Measurements from ENCODE around the gene ATP23. TPM values are rescaled to one million over a fixed set of nuclear protein-coding genes. Genes with fewer than 3 reads are reported as not detected.

The ATP23 gene
- total RNA-seq, 2 experiments from 2014 or later = 27.5 to 51.3 TPM

DNA sequence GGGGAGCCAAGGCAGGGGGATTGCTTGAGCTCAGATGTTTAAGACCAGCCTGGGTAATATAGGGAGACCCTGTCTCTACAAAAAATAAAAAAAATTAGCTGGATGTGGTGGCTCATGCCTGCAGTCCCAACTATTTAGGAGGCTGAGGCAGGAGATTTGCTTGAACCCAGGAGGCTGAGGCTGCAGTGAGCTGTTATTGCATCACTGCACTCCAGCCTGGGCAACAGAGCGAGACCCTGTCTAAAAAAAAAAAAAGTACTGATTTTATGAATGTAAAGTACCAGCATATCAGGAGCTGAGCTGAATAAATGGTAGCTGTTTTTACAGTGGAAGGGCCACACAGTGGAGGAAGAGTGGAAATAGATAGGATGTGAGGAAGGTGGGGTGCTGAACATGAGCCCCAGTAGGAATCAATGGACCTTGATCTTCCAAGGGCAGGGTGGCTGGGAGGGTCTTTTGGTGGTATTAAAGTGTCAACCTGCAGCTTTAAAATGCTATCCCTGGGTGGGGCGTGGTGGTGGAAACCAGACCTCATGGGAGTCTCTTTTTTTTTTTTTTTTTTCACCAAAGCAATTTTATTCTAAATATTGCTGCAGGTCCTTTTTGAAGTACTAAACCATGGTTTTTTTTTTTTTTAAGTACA is 2.2 kb downstream of the ATP23 start:
- Histone ChIP-seq H3K4me1 (ENCODE audit: insufficient read depth, low read length, poor library complexity, severe bottlenecking) (peaks cover 33% of the 10 kb centered on the region), H3K4me2 (ENCODE audit: low read length) (peak overlapping the region; percentile 97), H3K9me2 (ENCODE audit: insufficient read depth, low read length) (no peaks in the 10 kb centered on the region), H4K20me1 (ENCODE audit: insufficient read depth, low read length) (no peaks in the 10 kb centered on the region), H3K36me3 (ENCODE audit: insufficient read depth, low read length) (peaks cover 14% of the 10 kb centered on the region; the same call in 1 of the 2 replicates), H3K9me3 (ENCODE audit: low read length) (no peaks in the 10 kb centered on the region), H3K79me2 (ENCODE audit: insufficient read depth, low read depth, low read length) (peaks cover 6% of the 10 kb centered on the region; the same call in 1 of the 2 replicates), H3K4me3 (ENCODE audit: low read depth, low read length, poor library complexity, severe bottlenecking) (peak overlapping the region; percentile 6), H3K27ac (ENCODE audit: low read depth, low read length, poor library complexity, severe bottlenecking) (no peak overlapping the region), H2AFZ (ENCODE audit: low read length) (no peak overlapping the region)
- intact Hi-C loops (cut with micrococcal nuclease; ENCODE audit: unreplicated experiment) = no loop called here
- CTCF ChIA-PET (ENCODE audit: unreplicated experiment) = no interaction called here
- DNase-seq (ENCODE audit: low spot score) = peak; percentile 8
- BruUV-seq (replicated peaks) = no TSS peak
- TF ChIP-seq, protein P1, sequence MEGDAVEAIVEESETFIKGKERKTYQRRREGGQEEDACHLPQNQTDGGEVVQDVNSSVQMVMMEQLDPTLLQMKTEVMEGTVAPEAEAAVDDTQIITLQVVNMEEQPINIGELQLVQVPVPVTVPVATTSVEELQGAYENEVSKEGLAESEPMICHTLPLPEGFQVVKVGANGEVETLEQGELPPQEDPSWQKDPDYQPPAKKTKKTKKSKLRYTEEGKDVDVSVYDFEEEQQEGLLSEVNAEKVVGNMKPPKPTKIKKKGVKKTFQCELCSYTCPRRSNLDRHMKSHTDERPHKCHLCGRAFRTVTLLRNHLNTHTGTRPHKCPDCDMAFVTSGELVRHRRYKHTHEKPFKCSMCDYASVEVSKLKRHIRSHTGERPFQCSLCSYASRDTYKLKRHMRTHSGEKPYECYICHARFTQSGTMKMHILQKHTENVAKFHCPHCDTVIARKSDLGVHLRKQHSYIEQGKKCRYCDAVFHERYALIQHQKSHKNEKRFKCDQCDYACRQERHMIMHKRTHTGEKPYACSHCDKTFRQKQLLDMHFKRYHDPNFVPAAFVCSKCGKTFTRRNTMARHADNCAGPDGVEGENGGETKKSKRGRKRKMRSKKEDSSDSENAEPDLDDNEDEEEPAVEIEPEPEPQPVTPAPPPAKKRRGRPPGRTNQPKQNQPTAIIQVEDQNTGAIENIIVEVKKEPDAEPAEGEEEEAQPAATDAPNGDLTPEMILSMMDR (conservative IDR thresholded peaks at IDR 0.05; ENCODE audit: low read length) = no peak
- no peak for TF ChIP-seq EZH2phosphoT487 (IDR thresholded peaks at IDR 0.05; ENCODE audit: borderline replicate concordance, low read depth, low read length)
- POLR2A ChIA-PET = interaction anchor here (0.7 to 0.9 kb wide), 2 partner anchors 9 to 642 kb away, joined by 3 to 5 read pairs; no protein-coding TSS in a partner anchor

DNA sequence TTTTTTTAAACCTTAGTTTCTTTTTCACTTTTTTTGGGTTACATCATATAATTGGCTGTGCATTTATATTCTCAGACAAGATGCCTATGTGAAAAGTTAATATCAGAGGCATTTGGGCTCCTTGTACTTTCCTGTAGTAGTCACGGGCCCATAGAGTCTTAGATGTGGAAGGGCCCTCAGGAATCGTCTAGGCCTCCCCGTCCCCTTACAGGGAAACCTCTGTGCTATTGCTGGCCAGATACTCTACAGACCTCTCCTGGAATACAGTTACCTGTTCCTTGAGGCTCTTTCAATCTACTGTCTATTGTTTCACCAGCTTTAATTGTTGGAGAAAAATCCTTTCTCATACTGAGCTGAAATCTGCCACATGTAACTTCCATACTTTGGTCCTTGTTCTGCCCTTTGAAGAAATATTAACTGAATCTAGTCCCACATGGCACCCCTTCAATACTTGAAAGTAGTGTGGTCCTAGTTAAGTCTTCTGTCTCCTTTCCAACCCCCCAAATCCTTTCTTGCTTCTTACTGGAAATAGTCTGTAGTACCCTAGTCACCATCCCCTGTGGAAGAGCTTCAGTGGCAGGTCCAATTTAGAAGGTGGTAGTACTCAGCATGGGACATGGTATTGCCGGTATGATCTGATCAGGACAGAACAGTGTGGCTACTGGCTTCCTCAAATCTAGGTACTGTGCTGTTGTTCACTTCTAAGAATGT is 3.1 kb downstream of the ATP23 start:
- peaks cover 20% of the 10 kb centered on the region; the same call in 1 of the 2 replicates for H3K36me3 ChIP-seq (ENCODE audit: insufficient read depth, low read length)
- intact Hi-C loops (cut with micrococcal nuclease; ENCODE audit: unreplicated experiment) = no loop called here
- H4K20me1 ChIP-seq (ENCODE audit: insufficient read depth, low read length) = no peaks in the 10 kb centered on the region
- ChIA-PET CTCF (ENCODE audit: unreplicated experiment) (no interaction called here), POLR2A (interaction anchor here (1.5 kb wide), 1 partner anchor 50 kb away, joined by 3 read pairs; no protein-coding TSS in a partner anchor)
- BruUV-seq (replicated peaks) = no TSS peak
- no peak for DNase-seq (ENCODE audit: low spot score)
- peak overlapping the region; percentile 6; the same call in 1 of the 2 replicates for H3K4me2 ChIP-seq (ENCODE audit: low read length)
- TF ChIP-seq EZH2phosphoT487 (IDR thresholded peaks at IDR 0.05; ENCODE audit: borderline replicate concordance, low read depth, low read length) = no peak
- TF ChIP-seq, protein P1 (conservative IDR thresholded peaks at IDR 0.05; ENCODE audit: low read length) = no peak
- no peaks in the 10 kb centered on the region for H3K9me3 ChIP-seq (ENCODE audit: low read length)
- H3K27ac ChIP-seq (ENCODE audit: low read depth, low read length, poor library complexity, severe bottlenecking) = no peak overlapping the region
- no peak overlapping the region for H2AFZ ChIP-seq (ENCODE audit: low read length)
- peaks cover 6% of the 10 kb centered on the region; the same call in 1 of the 2 replicates for H3K79me2 ChIP-seq (ENCODE audit: insufficient read depth, low read depth, low read length)
- H3K4me3 ChIP-seq (ENCODE audit: low read depth, low read length, poor library complexity, severe bottlenecking) = no peak overlapping the region
- no peaks in the 10 kb centered on the region for H3K9me2 ChIP-seq (ENCODE audit: insufficient read depth, low read length)
- H3K4me1 ChIP-seq (ENCODE audit: insufficient read depth, low read length, poor library complexity, severe bottlenecking) = peaks cover 33% of the 10 kb centered on the region

DNA sequence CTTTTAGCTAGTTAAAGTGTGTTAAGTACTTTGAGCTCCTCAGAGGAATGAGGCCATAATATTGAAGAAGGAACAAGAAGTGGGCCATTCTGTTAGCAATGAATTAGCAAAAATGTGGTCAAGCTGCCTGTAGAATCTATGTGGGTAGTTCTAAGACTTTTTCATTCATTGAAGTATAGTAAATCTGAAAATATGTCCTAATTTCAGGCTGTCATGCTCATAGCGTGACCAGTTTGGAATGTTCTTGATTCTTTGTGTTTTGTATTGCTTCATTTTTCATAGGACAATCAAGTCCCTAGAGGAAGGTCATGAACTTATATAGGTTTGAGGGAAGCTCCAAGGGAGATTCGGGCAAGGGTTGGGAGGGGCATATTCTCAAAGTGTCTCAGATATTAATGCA is 11.4 kb downstream of the ATP23 start:
- no peak for DNase-seq (ENCODE audit: low spot score)
- no peak overlapping the region for H3K4me3 ChIP-seq (ENCODE audit: low read depth, low read length, poor library complexity, severe bottlenecking)
- H4K20me1 ChIP-seq (ENCODE audit: insufficient read depth, low read length) = no peaks in the 10 kb centered on the region
- no peaks in the 10 kb centered on the region for H3K79me2 ChIP-seq (ENCODE audit: insufficient read depth, low read depth, low read length)
- no peaks in the 10 kb centered on the region for H3K9me3 ChIP-seq (ENCODE audit: low read length)
- no peak for TF ChIP-seq EZH2phosphoT487 (IDR thresholded peaks at IDR 0.05; ENCODE audit: borderline replicate concordance, low read depth, low read length)
- TF ChIP-seq, protein P1 (conservative IDR thresholded peaks at IDR 0.05; ENCODE audit: low read length) = no peak
- H2AFZ ChIP-seq (ENCODE audit: low read length) = no peak overlapping the region
- H3K36me3 ChIP-seq (ENCODE audit: insufficient read depth, low read length) = peaks cover 63% of the 10 kb centered on the region
- ChIA-PET CTCF (ENCODE audit: unreplicated experiment) (no interaction called here), POLR2A (no interaction called here)
- H3K27ac ChIP-seq (ENCODE audit: low read depth, low read length, poor library complexity, severe bottlenecking) = no peak overlapping the region
- H3K4me2 ChIP-seq (ENCODE audit: low read length) = no peak overlapping the region
- no TSS peak for BruUV-seq (replicated peaks)
- H3K4me1 ChIP-seq (ENCODE audit: insufficient read depth, low read length, poor library complexity, severe bottlenecking) = no peaks in the 10 kb centered on the region
- H3K9me2 ChIP-seq (ENCODE audit: insufficient read depth, low read length) = no peaks in the 10 kb centered on the region
- intact Hi-C loops (cut with micrococcal nuclease; ENCODE audit: unreplicated experiment) = no loop called here
